Left forelimb (tissue), 1 donor: ENCODE data around the gene SLCO2A1.

Experiments
- DNase-seq: peaks from one replicate; pipeline ENCODE4 v3.0.0-alpha.2; 2018; ENCODE audit warnings: low spot score

The SLCO2A1 gene

DNA sequence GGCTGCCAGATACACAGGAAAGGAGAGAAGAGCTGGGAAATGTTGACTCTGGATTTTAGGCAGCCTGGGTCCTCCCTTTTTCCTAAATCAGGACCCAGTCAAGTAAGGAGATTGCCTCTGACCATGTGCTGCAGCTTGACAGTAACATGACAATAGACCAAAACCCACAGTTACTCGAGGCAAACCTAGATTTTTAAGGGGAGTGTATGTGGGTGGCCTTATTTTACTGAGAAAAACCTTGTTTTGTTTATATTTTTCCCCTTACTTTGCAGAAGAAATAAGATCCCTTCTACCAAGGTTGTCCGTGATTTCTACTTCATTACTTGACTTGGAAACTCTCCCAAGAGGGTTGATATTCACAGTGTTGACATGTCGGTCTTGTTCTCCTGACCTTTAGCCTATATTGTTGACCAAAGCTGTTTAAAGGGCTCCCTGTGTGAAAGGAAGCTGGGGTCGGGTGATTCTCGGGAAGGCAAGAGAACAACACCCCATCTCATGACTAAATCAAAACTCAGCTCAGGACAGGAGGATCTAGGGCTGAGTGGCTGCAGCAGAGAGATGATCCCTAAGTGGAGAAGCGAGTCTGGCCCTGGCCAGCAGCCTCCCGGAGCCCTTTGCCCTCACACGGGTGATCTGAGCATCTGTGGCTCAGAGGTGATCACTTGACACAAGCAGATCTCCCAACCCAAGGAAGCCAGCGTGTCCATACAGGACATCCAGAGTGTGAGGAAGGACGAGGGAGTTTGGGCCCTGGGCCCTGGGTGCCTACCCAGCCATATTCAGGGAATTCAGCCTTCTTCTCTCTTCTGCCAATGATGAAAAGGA is 31.0 kb upstream of the SLCO2A1 start:
- peak; percentile 28 for DNase-seq

DNA sequence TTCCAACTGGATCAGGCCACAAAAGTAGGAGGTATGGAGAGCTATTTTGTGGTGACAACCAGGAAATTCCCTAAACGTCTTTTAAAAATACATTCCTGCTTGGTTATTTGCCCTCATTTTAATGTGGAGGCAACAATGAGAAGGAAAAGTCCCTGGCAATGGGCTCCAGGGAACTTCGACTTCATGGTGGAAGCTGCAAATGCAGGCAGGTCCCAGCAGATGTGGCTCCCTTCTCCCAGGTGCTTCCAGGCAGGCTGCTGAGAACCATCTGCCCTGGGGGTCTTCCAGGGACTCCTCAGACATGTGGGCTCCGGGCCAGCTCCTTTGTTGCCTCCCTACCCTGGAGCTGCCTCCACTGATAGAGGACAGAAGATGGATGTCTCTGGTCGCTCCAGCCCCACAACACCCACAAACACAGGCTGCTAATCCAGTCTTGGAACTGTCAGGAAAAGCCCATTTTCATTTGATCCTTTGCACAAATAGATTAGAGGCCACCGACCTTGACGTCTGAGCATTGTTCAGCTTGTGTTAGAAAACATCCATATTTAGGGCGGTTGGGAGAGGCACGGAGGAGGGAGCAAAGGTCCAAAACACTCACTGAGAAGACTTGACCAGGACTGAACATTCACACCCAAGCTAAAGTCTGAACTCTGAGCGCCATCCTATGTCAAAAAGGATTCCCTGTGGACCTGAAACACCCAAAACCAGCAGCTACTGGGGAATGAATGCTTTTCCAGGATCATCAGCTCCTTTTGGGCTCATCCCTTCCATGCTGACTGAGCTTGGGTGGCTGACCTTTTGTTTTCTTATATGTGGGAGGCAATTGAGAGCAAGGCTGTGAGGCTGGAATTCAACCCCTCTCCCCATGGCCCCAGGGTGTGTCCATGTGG is 30.2 kb upstream of the SLCO2A1 start:
- peak; percentile 44 for DNase-seq

DNA sequence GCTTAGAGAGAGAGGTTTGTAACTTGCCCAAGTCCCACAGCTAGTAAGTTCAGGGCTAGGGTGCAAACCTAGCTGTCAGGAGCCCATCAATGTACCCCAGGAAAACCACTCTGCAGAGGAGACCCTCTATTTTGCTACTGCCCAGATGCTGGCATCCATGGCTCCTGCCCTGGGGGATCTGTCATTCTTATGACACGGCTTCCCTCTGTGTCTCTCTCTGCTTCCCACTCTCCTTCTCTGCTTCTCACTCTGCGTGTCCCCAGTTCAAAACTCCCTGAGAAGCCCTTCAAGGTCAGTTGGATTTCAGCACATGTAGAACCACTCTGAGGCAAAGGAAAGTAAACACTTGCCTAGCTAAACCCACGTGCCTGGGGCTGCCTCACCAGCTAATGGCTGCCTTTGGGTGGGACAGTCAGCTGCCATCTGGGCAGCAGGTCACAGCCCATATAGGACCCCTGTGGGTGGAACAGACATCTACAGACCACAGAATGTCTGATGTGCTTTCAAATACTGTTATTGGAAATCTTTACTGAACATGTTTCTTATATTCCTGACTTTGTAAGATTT is 29.4 kb upstream of the SLCO2A1 start:
- peak; percentile 25 for DNase-seq

DNA sequence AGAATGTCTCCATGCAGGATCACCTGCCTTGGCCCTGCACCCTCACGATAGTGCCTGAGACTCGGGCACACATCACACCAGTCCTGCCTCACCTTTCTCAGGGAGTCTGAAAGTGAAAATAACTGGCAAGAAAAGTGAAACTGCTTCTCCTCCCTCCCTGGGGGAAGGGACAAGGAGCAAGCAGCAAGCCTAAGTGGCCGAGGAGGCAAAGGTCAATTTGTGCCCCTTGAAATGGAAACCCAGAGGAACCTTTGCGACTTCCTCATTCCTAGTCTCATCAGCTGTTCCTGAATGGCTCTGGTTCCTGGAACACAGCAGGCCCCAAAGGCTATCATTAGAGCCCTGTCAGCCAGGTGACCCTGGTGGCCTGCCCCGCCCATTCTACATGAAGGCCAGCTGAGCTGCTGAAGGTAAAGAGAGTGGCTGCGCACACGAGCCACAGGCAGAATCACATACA is 28.0 kb upstream of the SLCO2A1 start:
- DNase-seq, result peak; percentile 52

DNA sequence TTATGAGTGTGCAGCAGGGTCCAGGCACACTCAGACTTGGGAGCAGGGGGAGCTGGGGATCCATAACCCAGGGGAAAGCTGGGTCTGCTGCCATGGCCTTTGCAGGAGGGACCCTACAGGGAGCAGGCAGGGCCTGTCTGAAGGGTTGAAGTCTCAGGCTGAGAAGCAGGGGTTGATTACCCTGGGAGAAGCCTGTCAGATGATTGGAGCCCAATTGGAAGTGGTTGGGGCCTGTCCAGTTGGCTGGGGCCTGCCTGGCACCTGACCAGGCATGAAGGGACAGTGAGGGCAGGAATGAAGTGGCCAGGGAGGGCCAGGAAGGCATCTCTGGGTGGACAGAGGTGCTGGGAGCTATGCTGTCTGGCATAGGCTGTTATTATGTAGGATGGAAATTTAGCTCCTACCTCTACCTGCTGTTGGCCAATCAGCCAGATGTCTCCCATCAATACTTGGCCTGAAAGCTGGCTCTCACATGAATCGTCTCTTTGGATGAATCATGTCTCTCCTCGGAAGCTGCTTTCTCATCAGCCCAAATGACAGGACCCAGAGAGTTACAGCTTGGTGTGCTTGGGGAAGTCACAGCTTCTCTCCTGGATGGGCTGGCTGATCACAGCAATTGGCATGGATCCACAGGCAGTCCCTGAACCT is 27.4 kb upstream of the SLCO2A1 start:
- DNase-seq, result peak; percentile 49

DNA sequence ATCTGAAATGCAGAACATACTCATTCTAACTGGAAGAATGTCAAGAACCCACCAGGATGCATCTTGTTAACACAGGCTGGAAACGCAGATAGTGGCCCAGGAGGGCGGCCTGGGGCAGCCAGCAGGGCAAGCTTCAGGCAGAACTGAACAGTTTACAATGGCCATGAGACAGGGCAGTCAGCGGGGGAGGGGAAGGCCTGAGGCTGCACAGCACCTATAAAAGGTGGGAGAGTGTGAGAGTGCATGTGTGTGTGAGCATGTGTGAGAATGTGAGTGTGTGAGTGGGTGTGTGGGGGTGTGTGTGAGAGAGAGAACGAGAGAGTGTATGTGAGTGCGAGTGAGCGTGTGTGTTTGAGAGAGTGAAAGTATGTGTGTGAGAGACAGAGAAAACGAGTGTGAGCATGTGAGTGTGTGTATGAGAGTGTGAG is 26.8 kb upstream of the SLCO2A1 start:
- DNase-seq, result peak; percentile 52

DNA sequence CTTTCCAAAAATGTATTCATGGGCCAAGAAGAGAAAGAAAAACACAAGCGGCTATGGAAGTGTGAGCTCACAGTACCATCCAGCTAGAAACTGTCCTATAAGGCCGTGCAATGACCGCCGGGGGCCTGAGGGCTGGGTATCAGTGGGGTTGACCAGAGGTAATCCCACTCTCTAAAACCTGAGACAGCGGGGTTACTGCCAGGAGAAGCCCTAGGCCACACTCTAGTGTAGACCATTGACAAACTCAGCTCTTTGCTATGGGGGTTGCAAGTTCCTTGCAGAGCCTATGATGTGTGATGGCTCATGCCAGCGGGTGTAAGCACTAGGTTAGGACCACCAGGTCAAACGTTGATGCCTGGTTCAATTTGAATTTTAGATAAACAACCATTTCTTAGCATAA is 25.9 kb upstream of the SLCO2A1 start:
- DNase-seq, result no peak

DNA sequence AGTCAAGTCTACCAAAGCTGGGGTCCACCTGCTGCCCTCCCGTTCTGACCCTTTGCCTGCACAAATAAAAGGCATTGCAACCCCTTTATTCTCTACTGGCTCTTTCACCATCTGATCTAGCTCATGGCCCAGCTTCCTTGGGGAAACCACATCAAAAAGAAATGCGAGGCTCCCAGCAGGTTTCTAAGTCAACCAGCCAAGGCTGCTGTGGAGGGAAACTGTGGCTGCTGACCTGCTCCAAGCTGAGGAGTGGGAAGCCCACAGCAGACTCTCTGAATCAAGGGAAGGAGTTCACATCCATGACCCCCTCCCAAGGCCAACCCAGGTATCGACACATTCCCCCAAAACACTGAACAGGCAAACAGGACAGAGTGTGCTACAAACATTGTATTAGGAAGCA is 25.2 kb upstream of the SLCO2A1 start:
- no peak for DNase-seq

DNA sequence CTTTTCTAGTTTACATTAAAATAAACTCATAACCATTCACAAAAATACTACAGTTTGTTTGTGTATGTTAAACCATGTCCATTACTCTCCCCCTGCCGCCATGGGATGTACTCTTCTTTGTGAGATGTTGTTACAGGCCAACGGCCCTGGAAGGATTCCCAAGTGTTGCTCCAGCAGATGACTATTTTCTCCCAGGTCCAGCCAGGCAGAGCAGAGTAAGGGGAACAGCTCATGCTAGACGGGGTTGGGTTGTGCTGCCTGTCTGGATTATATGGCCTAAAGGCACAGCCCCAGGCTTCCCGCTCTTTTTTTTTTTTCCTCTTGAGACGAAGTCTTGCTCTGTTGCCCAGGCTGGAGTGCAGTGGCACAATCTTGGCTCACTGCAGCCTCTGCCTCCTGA is 24.5 kb upstream of the SLCO2A1 start:
- DNase-seq, result no peak

DNA sequence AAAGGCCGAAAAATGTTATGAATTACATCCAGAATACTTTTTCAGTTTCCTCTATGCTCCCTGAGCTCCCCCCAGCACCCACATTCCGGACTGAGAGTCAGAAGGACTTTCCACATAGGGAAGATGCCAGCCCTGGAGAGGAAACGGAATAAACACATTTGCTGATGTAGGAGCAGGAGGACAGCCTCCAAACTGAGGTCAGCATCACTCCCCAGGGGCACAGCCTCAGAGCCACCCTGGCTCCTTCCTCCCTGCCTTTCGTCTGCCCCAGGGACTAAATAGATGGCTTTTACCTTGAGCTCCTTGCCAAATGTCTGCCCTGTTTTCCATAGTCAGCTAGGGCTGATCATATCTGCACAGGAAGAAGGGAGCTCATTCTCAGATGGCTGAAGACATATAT is 22.6 kb upstream of the SLCO2A1 start:
- DNase-seq, result peak; percentile 22

DNA sequence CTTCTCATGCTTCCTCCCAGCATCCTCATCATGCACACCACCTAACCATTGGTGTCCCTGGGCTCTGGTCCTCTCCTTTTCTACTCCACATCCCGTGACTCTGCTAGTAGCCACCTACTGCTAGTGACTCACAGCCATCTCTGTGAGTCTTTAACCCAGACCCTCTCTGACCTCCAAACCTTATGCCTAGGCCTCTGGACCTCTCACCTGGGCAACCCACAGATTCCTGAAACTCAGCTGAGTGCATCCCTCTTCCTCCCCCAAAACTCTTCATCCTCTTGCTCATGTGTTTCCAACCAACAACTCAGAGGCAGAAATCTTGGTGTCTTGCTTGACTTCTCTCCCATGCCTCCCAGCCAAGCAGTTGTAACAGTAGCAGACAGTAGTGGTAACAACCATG is 20.0 kb upstream of the SLCO2A1 start:
- DNase-seq, result no peak

DNA sequence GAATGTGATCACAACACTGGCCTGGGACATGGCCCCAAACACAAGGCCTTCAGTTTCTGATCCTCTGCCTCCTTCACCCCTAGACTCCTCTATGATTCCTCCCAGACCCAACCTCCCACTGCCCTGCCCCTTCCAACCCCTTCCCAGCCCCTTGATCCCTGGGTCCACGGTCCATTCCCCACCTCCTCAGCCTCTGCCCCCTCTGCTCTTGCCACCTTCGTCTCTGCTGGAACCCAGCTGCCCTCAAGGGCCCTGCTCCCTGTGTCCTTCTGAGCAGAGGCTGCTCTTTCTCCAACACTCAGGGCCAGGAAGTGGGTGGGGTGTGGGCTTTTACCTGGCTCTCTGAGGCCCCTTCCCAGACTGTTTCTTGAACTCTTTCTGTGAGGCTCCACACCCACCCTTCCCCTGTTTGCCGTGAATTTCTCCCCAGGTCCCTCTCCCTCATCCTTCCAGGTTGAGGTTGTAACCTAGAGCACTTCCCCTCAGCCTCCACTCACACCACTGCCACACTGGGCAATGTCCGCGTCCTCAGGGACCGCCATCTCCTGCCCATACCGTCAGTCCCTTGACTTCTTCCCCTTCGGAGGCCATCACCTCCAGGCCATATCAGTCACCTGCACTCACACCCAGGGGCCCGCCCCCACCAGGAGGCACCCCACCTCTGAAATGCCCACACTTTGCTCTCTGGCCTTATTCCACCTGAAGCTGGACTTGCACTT is 18.7 kb upstream of the SLCO2A1 start:
- no peak for DNase-seq

DNA sequence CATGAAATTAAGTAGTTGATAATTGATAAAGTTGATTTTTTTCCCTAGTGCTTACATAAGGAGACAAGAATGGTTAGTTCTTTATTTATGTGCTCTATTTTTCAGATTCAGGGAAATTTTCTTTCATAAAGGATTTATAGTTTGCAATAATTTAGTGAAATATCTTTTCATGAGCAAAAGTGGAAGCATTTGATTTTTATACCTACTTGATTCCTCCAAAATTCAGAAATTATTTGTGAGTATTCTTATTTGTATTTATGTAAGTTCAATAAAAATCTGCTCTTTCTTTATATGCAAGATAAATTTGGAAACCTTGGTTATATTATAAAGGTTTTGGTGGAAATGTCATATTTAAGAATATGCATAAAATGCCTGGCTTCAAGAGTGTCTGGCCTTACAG is 14.7 kb upstream of the SLCO2A1 start:
- DNase-seq, result no peak

DNA sequence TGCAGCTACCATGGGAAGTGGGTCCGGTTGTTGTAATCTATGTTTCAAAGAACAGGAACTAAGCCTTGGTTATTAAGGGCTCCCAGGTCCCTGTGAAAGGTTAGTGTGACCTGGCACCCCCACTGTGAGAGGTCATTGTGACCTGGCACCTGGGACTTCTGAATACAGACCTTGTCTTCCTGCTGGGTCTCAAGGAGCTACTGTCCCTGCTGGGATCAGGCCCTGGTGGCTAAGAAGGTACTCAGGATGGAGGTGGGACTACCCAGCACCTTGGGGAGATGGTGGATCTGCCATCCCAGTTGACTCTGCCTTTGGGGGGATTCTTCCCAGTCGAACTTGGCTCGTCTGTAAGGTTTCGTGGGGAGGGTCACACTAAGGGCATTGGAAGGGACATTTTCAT is 10.3 kb upstream of the SLCO2A1 start:
- no peak for DNase-seq

DNA sequence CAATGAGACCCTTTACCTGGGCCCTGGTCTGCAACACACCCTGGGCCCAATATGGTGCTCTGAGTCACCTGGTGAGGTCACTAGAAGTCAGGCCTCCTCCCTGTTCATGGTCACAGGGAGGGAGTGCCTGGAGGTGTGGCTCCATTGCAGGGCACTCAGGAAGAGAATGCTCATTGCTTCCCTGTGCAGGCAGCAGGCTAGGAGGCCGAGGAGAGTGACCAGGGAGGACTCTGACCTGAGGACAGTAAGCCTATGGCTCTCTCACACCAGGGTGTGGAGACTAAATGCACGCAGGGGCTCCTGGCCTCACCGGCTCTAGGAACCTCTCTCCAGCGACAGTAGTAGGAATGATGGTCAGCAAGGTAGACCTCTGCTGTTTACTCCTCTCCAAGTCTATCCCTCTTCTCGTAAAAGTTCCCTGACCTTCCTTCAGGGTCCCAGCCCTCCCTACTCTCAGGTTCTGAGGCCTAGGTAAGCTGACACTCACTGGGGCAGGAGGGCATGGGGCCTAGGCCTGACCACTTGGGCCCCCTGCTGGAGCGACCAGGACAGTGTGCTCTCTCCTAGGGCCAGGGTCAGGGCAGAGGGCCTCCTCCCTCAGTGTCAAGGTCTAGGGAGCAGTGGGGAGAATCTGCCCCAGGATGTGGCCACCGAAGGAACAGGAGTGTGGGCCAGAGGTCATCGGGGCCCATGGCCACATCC is 9.6 kb upstream of the SLCO2A1 start:
- no peak for DNase-seq

DNA sequence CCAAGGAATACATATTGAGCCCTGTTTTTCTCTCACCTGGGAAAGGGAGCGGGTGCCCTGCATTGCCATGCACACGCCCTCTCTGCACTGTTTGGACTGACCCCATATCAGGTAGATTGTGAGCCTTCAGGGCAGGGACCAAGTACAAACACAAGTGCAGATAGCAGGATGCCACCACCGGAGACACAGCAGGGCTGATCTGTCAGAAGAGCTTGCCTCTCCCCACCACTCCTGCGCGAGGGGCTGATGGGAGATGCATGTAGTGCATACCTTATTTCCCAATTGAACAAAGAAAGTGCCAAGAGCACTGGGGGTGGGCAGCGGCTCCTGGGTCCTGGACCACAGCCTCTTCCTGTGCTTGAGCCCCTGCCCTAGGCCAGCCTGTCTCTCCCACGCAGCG is 9.0 kb upstream of the SLCO2A1 start:
- no peak for DNase-seq

DNA sequence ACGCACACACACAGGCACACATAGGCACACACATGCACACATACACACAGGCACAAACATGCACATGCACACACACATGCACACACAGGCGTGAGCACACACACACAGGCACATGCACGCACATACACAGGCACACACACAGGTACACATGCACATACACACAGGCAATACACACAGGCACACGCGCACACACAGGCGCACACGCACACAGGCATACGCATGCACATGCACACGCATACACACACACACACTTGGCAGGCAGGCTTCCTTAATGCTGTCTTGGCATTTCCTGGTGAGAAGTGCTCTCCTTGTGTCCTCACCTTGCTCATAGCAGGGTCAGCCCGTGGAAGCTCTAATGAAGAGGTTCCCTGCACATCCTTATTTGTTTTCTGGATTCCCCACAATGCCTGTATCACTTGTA is 8.4 kb upstream of the SLCO2A1 start:
- no peak for DNase-seq

DNA sequence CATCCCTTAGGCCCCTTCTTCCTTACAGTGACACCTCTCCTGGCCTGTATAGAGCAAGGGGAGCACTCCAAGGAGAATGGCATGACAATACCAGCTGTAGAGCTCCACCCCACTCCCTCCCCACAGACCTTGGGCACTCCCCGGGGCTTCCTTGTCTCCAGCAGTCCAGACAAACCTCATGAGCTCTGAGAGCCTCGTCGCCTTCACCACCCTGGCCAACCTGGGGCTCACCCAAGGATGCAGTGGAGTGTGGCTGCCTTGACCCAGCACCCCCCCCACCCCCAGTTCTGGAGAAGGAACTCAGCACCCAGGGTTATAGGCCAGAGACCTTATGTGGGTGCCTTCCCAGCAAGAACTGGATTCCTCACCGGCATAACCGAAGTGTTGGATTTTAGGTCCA is 7.4 kb upstream of the SLCO2A1 start:
- DNase-seq, result no peak

DNA sequence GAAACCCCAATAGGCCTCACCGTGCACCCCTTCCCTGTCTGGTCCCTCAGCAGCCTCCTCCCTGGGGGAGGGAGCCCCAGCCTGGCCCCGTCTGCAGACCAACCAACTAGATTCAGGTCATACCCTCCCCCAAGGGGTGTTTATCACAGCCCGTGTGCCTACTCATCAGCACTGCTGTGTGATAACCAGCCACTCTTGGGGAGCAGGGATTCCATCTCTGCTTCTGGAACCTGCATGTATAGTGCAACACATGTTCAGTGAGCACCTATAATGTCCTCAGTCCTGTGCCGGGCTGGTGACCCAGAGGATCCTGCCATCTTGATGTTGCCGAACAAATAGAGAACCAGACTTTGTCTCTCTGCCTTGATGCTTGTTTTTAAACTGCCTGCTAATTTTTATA is 6.6 kb upstream of the SLCO2A1 start:
- DNase-seq, result no peak

DNA sequence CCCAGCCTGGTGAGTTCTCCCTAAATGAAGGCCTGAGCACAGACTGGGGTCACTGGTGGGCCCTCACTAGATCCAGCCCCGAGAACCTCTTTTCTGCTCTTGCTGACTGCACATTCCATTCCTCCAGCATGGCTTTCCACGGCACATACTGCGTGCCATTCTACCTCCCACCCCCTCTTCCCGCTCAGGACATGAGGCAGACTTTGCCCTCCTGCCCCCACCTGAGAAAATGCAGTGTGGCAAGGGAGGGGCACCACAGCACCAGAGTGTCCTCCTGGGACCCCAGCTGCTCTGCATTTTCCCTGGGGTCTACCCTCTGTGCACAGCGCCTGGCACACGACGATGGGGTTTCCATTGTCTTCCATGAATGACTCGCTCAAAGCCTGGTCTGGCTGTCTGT is 6.1 kb upstream of the SLCO2A1 start:
- no peak for DNase-seq
